H1 (cell line): Measurements from ENCODE around the gene CHST9. TPM values are rescaled to one million over a fixed set of nuclear protein-coding genes. Genes with fewer than 3 reads are reported as not detected.

Experiments used
- CTCF ChIA-PET: fragments of 300-600 bp; sonication (Branson Sonifier 250); formaldehyde crosslinking; loops from one replicate; lab custom pipeline; 2021; ENCODE audit not compliant: partially characterized antibody; lab: Charles Lee
- POLR2A ChIA-PET: fragments of 300-600 bp; sonication (Branson Sonifier 250); formaldehyde crosslinking; loops from one replicate; lab custom pipeline; 2021; ENCODE audit warnings: inconsistent platforms; ENCODE audit not compliant: partially characterized antibody; lab: Charles Lee
- DNase-seq, 2 experiments: peaks; one replicate each; pipeline versions ENCODE4 v3.0.0 to v3.0.0-alpha.2; 2010 to 2022; ENCODE audit warnings: low spot score in 2 of 2, low read depth in 1 of 2, mixed read lengths in 1 of 2
- FAIRE-seq: peaks from 2 replicates; lab custom pipeline; 2011; peaks lifted over from hg19 to GRCh38; lab: Jason Lieb, UNC
- H2AFZ ChIP-seq: 2 replicates; pipeline ENCODE4 v1.8.1; 2012; ENCODE audit warnings: low read length, inconsistent platforms
- H2AK5ac ChIP-seq: 2 replicates; pipeline ENCODE4 v1.6.1; 2013; ENCODE audit warnings: low read depth, low read length
- H2BK120ac ChIP-seq: replicated peaks from 2 replicates; pipeline ENCODE3; 2013; ENCODE audit warnings: low read depth, low read length, inconsistent platforms
- H2BK12ac ChIP-seq: 2 replicates; pipeline ENCODE4 v1.6.1; 2013; ENCODE audit warnings: low read depth, low read length
- H2BK15ac ChIP-seq: 2 replicates; pipeline ENCODE4 v1.6.1; 2013; ENCODE audit warnings: low read length
- H2BK20ac ChIP-seq: 2 replicates; pipeline ENCODE4 v1.6.1; 2013; ENCODE audit warnings: low read length
- H2BK5ac ChIP-seq: 2 replicates; pipeline ENCODE4 v1.6.1; 2013; ENCODE audit warnings: low read depth, low read length
- H3K14ac ChIP-seq: 2 replicates; pipeline ENCODE4 v1.6.1; 2013; ENCODE audit warnings: inconsistent platforms; ENCODE audit not compliant: insufficient read length
- H3K18ac ChIP-seq: 2 replicates; pipeline ENCODE4 v1.6.1; 2013; ENCODE audit warnings: low read length; ENCODE audit errors: extremely low read depth
- H3K23ac ChIP-seq: 2 replicates; pipeline ENCODE4 v1.6.1; 2013; ENCODE audit warnings: inconsistent platforms; ENCODE audit not compliant: insufficient read length
- H3K23me2 ChIP-seq: 2 replicates; pipeline ENCODE4 v1.6.1; 2013; ENCODE audit warnings: low read depth, low read length
- H3K27ac ChIP-seq: 2 replicates; pipeline ENCODE4 v1.6.1; 2011; ENCODE audit warnings: low read depth, low read length, inconsistent platforms
- H3K27me3 ChIP-seq, 4 experiments: replicated peaks in 1 of 4; 1 replicate in 1 of 4; 2 replicates in 3 of 4; pipeline versions ENCODE4 v1.6.1 to v1.8.1; 2011 to 2013; ENCODE audit warnings: low read length in 3 of 4, mild to moderate bottlenecking in 3 of 4, inconsistent platforms in 2 of 4, mixed read lengths in 2 of 4, moderate library complexity in 1 of 4; ENCODE audit not compliant: control insufficient read depth in 3 of 4, insufficient read depth in 3 of 4; ENCODE audit errors: extremely low read depth in 1 of 4
- H3K36me3 ChIP-seq, 4 experiments: 2 replicates each; pipeline versions ENCODE4 v1.6.1 to v1.8.1; 2011 to 2013; ENCODE audit warnings: mild to moderate bottlenecking in 4 of 4, low read length in 3 of 4, moderate library complexity in 2 of 4, control low read depth in 1 of 4, inconsistent platforms in 1 of 4; ENCODE audit not compliant: insufficient read depth in 4 of 4, control insufficient read depth in 2 of 4
- H3K4ac ChIP-seq: replicated peaks from 2 replicates; pipeline ENCODE3; 2013; ENCODE audit warnings: low read length, low read depth, mixed read lengths, inconsistent platforms; ENCODE audit not compliant: insufficient read length
- H3K4me1 ChIP-seq, 4 experiments: replicated peaks in 1 of 4; 1 replicate in 1 of 4; 2 replicates in 3 of 4; pipeline versions ENCODE4 v1.6.1 to v1.8.1; 2011 to 2013; ENCODE audit warnings: low read length in 3 of 4, inconsistent platforms in 2 of 4, mixed read lengths in 1 of 4; ENCODE audit not compliant: insufficient read depth in 4 of 4, control insufficient read depth in 3 of 4
- H3K4me2 ChIP-seq, 2 experiments: 2 replicates each; pipeline versions ENCODE4 v1.6.1 to v1.8.1; 2011 to 2013; ENCODE audit warnings: low read depth in 2 of 2, low read length in 2 of 2, control low read depth in 1 of 2, inconsistent platforms in 1 of 2, mild to moderate bottlenecking in 1 of 2; ENCODE audit not compliant: insufficient read depth in 1 of 2
- H3K4me3 ChIP-seq, 4 experiments: fragments of 200-600, 300-600 bp in 1 of 4; sonication (generic), shearing (Covaris generic), sonication (Bioruptor Twin) in 1 of 4; 2 replicates each; pipeline versions ENCODE4 v1.5.1 to v1.8.1; 2011 to 2016; ENCODE audit warnings: low read length in 4 of 4, low read depth in 3 of 4, control low read depth in 2 of 4, inconsistent platforms in 2 of 4, mild to moderate bottlenecking in 2 of 4, mixed read lengths in 1 of 4, moderate library complexity in 1 of 4; ENCODE audit not compliant: insufficient read depth in 2 of 4; ENCODE audit errors: extremely low read depth in 1 of 4
- H3K56ac ChIP-seq: replicated peaks from 2 replicates; pipeline ENCODE3; 2013; ENCODE audit warnings: low read depth, mild to moderate bottlenecking, mixed read lengths, low read length, inconsistent platforms; ENCODE audit not compliant: insufficient read length
- H3K79me1 ChIP-seq: 2 replicates; pipeline ENCODE4 v1.6.1; 2013; ENCODE audit warnings: low read depth, low read length, control low read depth
- H3K79me2 ChIP-seq, 2 experiments: 2 replicates each; pipeline versions ENCODE4 v1.6.1 to v1.8.1; 2012 to 2013; ENCODE audit warnings: low read length in 2 of 2, mild to moderate bottlenecking in 2 of 2, inconsistent platforms in 1 of 2; ENCODE audit not compliant: insufficient read depth in 2 of 2, control insufficient read depth in 1 of 2
- H3K9ac ChIP-seq, 4 experiments: replicated peaks in 1 of 4; 1 replicate in 1 of 4; 2 replicates in 3 of 4; pipeline versions ENCODE4 v1.6.1 to v1.8.1; 2011 to 2013; ENCODE audit warnings: low read depth in 3 of 4, low read length in 3 of 4, control low read depth in 2 of 4, mild to moderate bottlenecking in 2 of 4, moderate library complexity in 2 of 4, inconsistent platforms in 1 of 4; ENCODE audit errors: extremely low read depth in 1 of 4
- H3K9me3 ChIP-seq, 2 experiments: 2 replicates each; pipeline versions ENCODE4 v1.6.1 to v1.8.1; 2012 to 2013; ENCODE audit warnings: mild to moderate bottlenecking in 2 of 2, moderate library complexity in 2 of 2, control low read depth in 1 of 2, inconsistent platforms in 1 of 2, low read depth in 1 of 2, low read length in 1 of 2, mixed read lengths in 1 of 2; ENCODE audit not compliant: insufficient read depth in 2 of 2
- H4K20me1 ChIP-seq, 2 experiments: replicated peaks in 1 of 2; 2 replicates each; pipeline versions ENCODE3 to v1.8.1; 2011 to 2013; ENCODE audit warnings: inconsistent platforms in 2 of 2, low read length in 2 of 2, mild to moderate bottlenecking in 1 of 2; ENCODE audit not compliant: insufficient read depth in 2 of 2, control insufficient read depth in 1 of 2
- H4K5ac ChIP-seq: 2 replicates; pipeline ENCODE4 v1.6.1; 2013; ENCODE audit warnings: low read length, low read depth, mixed read lengths, inconsistent platforms; ENCODE audit not compliant: insufficient read length
- H4K8ac ChIP-seq: 2 replicates; pipeline ENCODE4 v1.8.0; 2013; ENCODE audit warnings: mild to moderate bottlenecking, moderate library complexity, low read length, inconsistent platforms; ENCODE audit not compliant: insufficient read depth; ENCODE audit errors: extremely low read depth
- H4K91ac ChIP-seq: replicated peaks from 2 replicates; pipeline ENCODE3; 2013; ENCODE audit warnings: low read length, mixed read lengths, inconsistent platforms; ENCODE audit not compliant: insufficient read length
- CBX5 ChIP-seq: fragments of 300-800, 300-1000 bp; sonication (generic); IDR thresholded peaks from 2 replicates; pipeline ENCODE4 v1.7.1; 2016; ENCODE audit warnings: antibody characterized with exemption, low read length, low read depth
- CHD2 ChIP-seq: IDR thresholded peaks from 2 replicates; pipeline ENCODE4 v1.6.1; 2012; ENCODE audit warnings: low read length, improper control_type of control experiment
- JUN ChIP-seq: IDR thresholded peaks from 2 replicates; pipeline ENCODE4 v1.6.1; 2011; ENCODE audit warnings: low read depth, mild to moderate bottlenecking, improper control_type of control experiment, low read length
- KDM5A ChIP-seq: fragments of 200-600 bp; IDR thresholded peaks from 2 replicates; pipeline ENCODE4 v1.7.1; 2012; ENCODE audit warnings: mild to moderate bottlenecking, low read length, inconsistent platforms, mixed read lengths
- NANOG ChIP-seq: IDR thresholded peaks from 2 replicates; pipeline ENCODE4 v1.6.1; 2011; ENCODE audit warnings: low read length, low read depth, mild to moderate bottlenecking, inconsistent platforms; ENCODE audit not compliant: insufficient read depth, poor library complexity, severe bottlenecking
- POLR2A ChIP-seq, 2 experiments: IDR thresholded peaks; 1 replicate in 1 of 2; 2 replicates in 1 of 2; pipeline ENCODE4 v1.6.1; 2011; ENCODE audit warnings: low read depth in 2 of 2, low read length in 2 of 2, mild to moderate bottlenecking in 2 of 2; ENCODE audit errors: control extremely low read depth in 1 of 2
- POU5F1 ChIP-seq: IDR thresholded peaks from 2 replicates; pipeline ENCODE4 v1.6.1; 2011; ENCODE audit warnings: low read depth, mild to moderate bottlenecking, low read length, moderate library complexity
- RNF2 ChIP-seq: fragments of 200-900, 300-1000 bp; sonication (generic); IDR thresholded peaks from 2 replicates; pipeline ENCODE4 v1.7.1; 2016; ENCODE audit warnings: borderline replicate concordance, low read depth, mild to moderate bottlenecking, antibody characterized with exemption, low read length; ENCODE audit not compliant: poor library complexity, severe bottlenecking; ENCODE audit errors: missing control alignments
- SIX5 ChIP-seq: IDR thresholded peaks from 2 replicates; pipeline ENCODE4 v1.6.1; 2011; ENCODE audit warnings: mild to moderate bottlenecking, low read depth, low read length
- SP4 ChIP-seq: IDR thresholded peaks from 2 replicates; pipeline ENCODE4 v1.6.1; 2012; ENCODE audit warnings: low read length, inconsistent platforms
- SRF ChIP-seq: IDR thresholded peaks from 2 replicates; pipeline ENCODE4 v1.6.1; 2011; ENCODE audit warnings: mild to moderate bottlenecking, low read depth, low read length, moderate library complexity
- SUZ12 ChIP-seq: fragments of 200-600 bp; sonication (generic); IDR thresholded peaks from 2 replicates; pipeline ENCODE4 v1.6.1; 2012; ENCODE audit warnings: mild to moderate bottlenecking, inconsistent platforms, low read length, moderate library complexity, mixed read lengths
- TEAD4 ChIP-seq: IDR thresholded peaks from 2 replicates; pipeline ENCODE4 v1.6.1; 2012; ENCODE audit warnings: low read depth, low read length, inconsistent platforms, mixed read lengths
- USF2 ChIP-seq: IDR thresholded peaks from 2 replicates; pipeline ENCODE4 v1.6.1; 2011; ENCODE audit warnings: low read length, improper control_type of control experiment
- WGBS, 2 experiments: shearing (Covaris generic) in 1 of 2; methylation state at CpG; one replicate each; pipeline versions ENCODE4 v1.1.6 to v1.1.7; 2013 to 2015; ENCODE audit warnings: low lambda C conversion rate in 2 of 2, mixed read lengths in 2 of 2, inconsistent platforms in 1 of 2, low coverage in 1 of 2, missing lambda C conversion rate in 1 of 2; ENCODE audit not compliant: insufficient replicate concordance in 2 of 2, insufficient coverage in 1 of 2, insufficient read length in 1 of 2; ENCODE audit errors: extremely low coverage in 1 of 2, missing lambda C conversion rate in 1 of 2; 5-methylcytosine and 5-hydroxymethylcytosine counted together
- polyA plus RNA-seq, 7 experiments: library from polyadenylated mRNA; depleted of rRNA in 3 of 7; stranded (reverse) in 5 of 7; unstranded in 2 of 7; fragments of >200 nt in 5 of 7; fragments of 200-250 nt in 2 of 7; gene quantifications; 1 replicate in 5 of 7; 2 replicates in 1 of 7; 4 replicates in 1 of 7; pipeline versions ENCODE4 v1.2.1 to v1.2.3, GENCODE V29; 2011 to 2013; ENCODE audit warnings: missing spikeins in 2 of 7, mixed read lengths in 2 of 7
- total RNA-seq: library from RNA; stranded (reverse); fragmentation: NEBNext Ultra II Directional; extraction: Animal tissue kit (Norgen Biotek cat#: 25700); gene quantifications from 2 replicates; pipeline ENCODE4 v1.2.1, GENCODE V29; 2021

Gene CHST9
- total and polyA plus RNA-seq, 2 of the 8 experiments (the other 6 are each of a cell fraction or from before 2014, with no cell fraction given), result 3.2 to 24.3 TPM

- H3K79me2 ChIP-seq, result no peaks in the 10 kb centered on the region
- no peak overlapping the region for H2BK15ac ChIP-seq
- H3K14ac ChIP-seq, result no peak overlapping the region
- no peaks in the 10 kb centered on the region for H4K20me1 ChIP-seq
- DNase-seq, result no peak
- H4K91ac ChIP-seq, result no peak overlapping the region
- H3K4me3 ChIP-seq, result no peak overlapping the region
- H4K8ac ChIP-seq, result no peak overlapping the region
- H3K23me2 ChIP-seq, result no peaks in the 10 kb centered on the region; the same call in 1 of the 2 replicates
- no peak overlapping the region for H3K27ac ChIP-seq
- H3K27me3 ChIP-seq, result peaks cover 0 to 1% (median 0%) of the 10 kb centered on the region in 4 experiments; a peak in 1 of 7 replicates
- no peak overlapping the region for H4K5ac ChIP-seq
- no peak overlapping the region for H3K56ac ChIP-seq
- H3K9me3 ChIP-seq, result no peaks in the 10 kb centered on the region
- H3K79me1 ChIP-seq, result no peaks in the 10 kb centered on the region
- H3K18ac ChIP-seq, result no peak overlapping the region
- no peak overlapping the region for H3K9ac ChIP-seq
- H3K4me1 ChIP-seq, result no peaks in the 10 kb centered on the region
- POLR2A ChIA-PET, result no interaction called here
- H2AK5ac ChIP-seq, result no peak overlapping the region
- 90 to 100% methylated on average over 1 to 3 of the region's 3 CpGs for WGBS, 2 experiments
- H3K23ac ChIP-seq, result no peak overlapping the region
- CTCF ChIA-PET, result interaction anchor here (0.6 kb wide), 1 partner anchor 18 kb away, joined by 3 read pairs; no protein-coding TSS in a partner anchor
- no peak overlapping the region for H3K4me2 ChIP-seq
- H2BK120ac ChIP-seq, result no peak overlapping the region
- no peak overlapping the region for H2BK20ac ChIP-seq
- H3K36me3 ChIP-seq, result no peaks in the 10 kb centered on the region
- no peak for FAIRE-seq
- H2BK12ac ChIP-seq, result no peak overlapping the region
- H2BK5ac ChIP-seq, result no peak overlapping the region
- H3K4ac ChIP-seq, result no peak overlapping the region
- no peak overlapping the region for H2AFZ ChIP-seq
- TF ChIP-seq POLR2A (IDR thresholded peaks at IDR 0.05; ENCODE audit: control extremely low read depth in 1 of 2, low read depth in 2 of 2, low read length in 2 of 2), result no peak
- no peak for TF ChIP-seq NANOG
- no peak for TF ChIP-seq CHD2
- TF ChIP-seq CBX5, result no peak
- TF ChIP-seq RNF2, result no peak
- no peak for TF ChIP-seq POU5F1
- TF ChIP-seq SRF, result no peak
- TF ChIP-seq KDM5A, result no peak
- no peak for TF ChIP-seq TEAD4
- TF ChIP-seq SP4, result no peak
- TF ChIP-seq USF2, result no peak
- no peak for TF ChIP-seq JUN
- TF ChIP-seq SUZ12, result no peak
- no peak for TF ChIP-seq SIX5
These were observed 139.8 kb downstream of the CHST9 start for GRCh38 chr18:27045342-27045741.
